Esophagus muscularis mucosa (tissue), 3 donors: Measurements from ENCODE around the gene SPAG7.

Source experiments
- CTCF ChIP-seq, 3 experiments: fragments of 200-600 bp in 2 of 3; fragments of 450-650 bp in 1 of 3; sonication (generic) in 2 of 3; IDR thresholded peaks; one replicate each; pipeline ENCODE4 v1.5.1; 2017 to 2019; ENCODE audit warnings: antibody characterized with exemption in 3 of 3, mild to moderate bottlenecking in 2 of 3, moderate library complexity in 1 of 3
- POLR2A ChIP-seq: fragments of 450-650 bp; IDR thresholded peaks from one replicate; pipeline ENCODE4 v1.6.1; 2017; ENCODE audit warnings: antibody characterized with exemption, moderate library complexity, mild to moderate bottlenecking, low read depth

- TF ChIP-seq CTCF (IDR thresholded peaks at IDR 0.05), result no peak
- TF ChIP-seq POLR2A, result no peak
Measured at GRCh38 chr17:4987767-4988567, 20.4 kb upstream of the SPAG7 start.
